ENCODE data around the gene STAG1.

DNA sequence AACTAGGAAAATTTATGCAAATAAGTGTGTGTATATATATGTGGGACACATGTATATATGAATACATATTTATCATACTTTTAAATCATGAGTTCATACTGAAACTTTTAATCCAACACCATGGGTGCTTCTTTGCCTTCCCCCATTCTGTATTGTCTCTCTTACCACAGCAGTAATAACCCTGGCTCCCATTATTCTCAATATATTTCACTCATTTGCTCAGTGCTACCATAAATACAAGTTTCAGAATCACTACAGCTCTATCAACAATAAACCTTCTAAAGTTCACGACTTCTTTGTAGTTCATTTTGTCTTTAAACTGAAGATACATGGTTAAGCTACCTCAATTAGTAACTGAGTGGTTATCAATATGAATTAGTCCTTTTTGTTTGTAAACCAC is 419.9 kb downstream of the STAG1 start:
- TF ChIP-seq, protein P1, sequence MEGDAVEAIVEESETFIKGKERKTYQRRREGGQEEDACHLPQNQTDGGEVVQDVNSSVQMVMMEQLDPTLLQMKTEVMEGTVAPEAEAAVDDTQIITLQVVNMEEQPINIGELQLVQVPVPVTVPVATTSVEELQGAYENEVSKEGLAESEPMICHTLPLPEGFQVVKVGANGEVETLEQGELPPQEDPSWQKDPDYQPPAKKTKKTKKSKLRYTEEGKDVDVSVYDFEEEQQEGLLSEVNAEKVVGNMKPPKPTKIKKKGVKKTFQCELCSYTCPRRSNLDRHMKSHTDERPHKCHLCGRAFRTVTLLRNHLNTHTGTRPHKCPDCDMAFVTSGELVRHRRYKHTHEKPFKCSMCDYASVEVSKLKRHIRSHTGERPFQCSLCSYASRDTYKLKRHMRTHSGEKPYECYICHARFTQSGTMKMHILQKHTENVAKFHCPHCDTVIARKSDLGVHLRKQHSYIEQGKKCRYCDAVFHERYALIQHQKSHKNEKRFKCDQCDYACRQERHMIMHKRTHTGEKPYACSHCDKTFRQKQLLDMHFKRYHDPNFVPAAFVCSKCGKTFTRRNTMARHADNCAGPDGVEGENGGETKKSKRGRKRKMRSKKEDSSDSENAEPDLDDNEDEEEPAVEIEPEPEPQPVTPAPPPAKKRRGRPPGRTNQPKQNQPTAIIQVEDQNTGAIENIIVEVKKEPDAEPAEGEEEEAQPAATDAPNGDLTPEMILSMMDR (IDR thresholded peaks at IDR 0.05): no peak
- no peak for TF ChIP-seq ZFX (IDR thresholded peaks at IDR 0.05; ENCODE audit: borderline replicate concordance)

Data from 22Rv1 (cell line).